Mucosa of stomach (tissue), 1 donor: Measurements from ENCODE around the gene IGF2BP1.

Source experiments
- H3K27me3 ChIP-seq: one replicate; pipeline ENCODE4 v1.7.0; 2013; ENCODE audit warnings: mild to moderate bottlenecking, low read length; ENCODE audit not compliant: control insufficient read depth, insufficient read depth
- H3K36me3 ChIP-seq: one replicate; pipeline ENCODE4 v1.7.0; 2013; ENCODE audit warnings: low read length; ENCODE audit not compliant: control insufficient read depth, insufficient read depth
- H3K4me1 ChIP-seq: one replicate; pipeline ENCODE4 v1.7.0; 2013; ENCODE audit warnings: mild to moderate bottlenecking, low read length; ENCODE audit not compliant: control insufficient read depth, insufficient read depth
- H3K4me3 ChIP-seq: one replicate; pipeline ENCODE4 v1.7.0; 2013; ENCODE audit warnings: low read length
- H3K9ac ChIP-seq: one replicate; pipeline ENCODE4 v1.7.0; 2013; ENCODE audit warnings: mild to moderate bottlenecking, low read length, moderate library complexity
- H3K9me3 ChIP-seq: one replicate; pipeline ENCODE4 v1.7.0; 2013; ENCODE audit warnings: mild to moderate bottlenecking, low read length, moderate library complexity; ENCODE audit not compliant: control insufficient read depth
- donor health status: Pancreatic carcinoma.

IGF2BP1 gene

GRCh38 chr17:49053171-49053829, 56.1 kb downstream of the IGF2BP1 start:
- H3K27me3 ChIP-seq = peaks cover 11% of the 10 kb centered on the region
- H3K4me3 ChIP-seq = no peak overlapping the region
- no peak overlapping the region for H3K9ac ChIP-seq
- H3K36me3 ChIP-seq = no peaks in the 10 kb centered on the region
- H3K9me3 ChIP-seq = no peaks in the 10 kb centered on the region
- H3K4me1 ChIP-seq = no peaks in the 10 kb centered on the region

- H3K4me1 ChIP-seq = no peaks in the 10 kb centered on the region
- H3K9ac ChIP-seq = no peak overlapping the region
- H3K36me3 ChIP-seq = no peaks in the 10 kb centered on the region
- H3K9me3 ChIP-seq = no peaks in the 10 kb centered on the region
- H3K27me3 ChIP-seq = peaks cover 4% of the 10 kb centered on the region
- H3K4me3 ChIP-seq = no peak overlapping the region
Measured at GRCh38 chr17:49054342-49055092, 57.3 kb downstream of the IGF2BP1 start.

GRCh38 chr17:49055181-49055927, 58.2 kb downstream of the IGF2BP1 start:
- H3K4me1 ChIP-seq = no peaks in the 10 kb centered on the region
- no peaks in the 10 kb centered on the region for H3K36me3 ChIP-seq
- H3K9ac ChIP-seq = no peak overlapping the region
- H3K9me3 ChIP-seq = no peaks in the 10 kb centered on the region
- no peak overlapping the region for H3K4me3 ChIP-seq
- H3K27me3 ChIP-seq = peaks cover 4% of the 10 kb centered on the region

- Histone ChIP-seq H3K4me3 (no peak overlapping the region), H3K36me3 (no peaks in the 10 kb centered on the region)
Measured at GRCh38 chr17:49061524-49061943, 64.3 kb downstream of the IGF2BP1 start.

GRCh38 chr17:49063652-49064051, 66.5 kb downstream of the IGF2BP1 start:
- Histone ChIP-seq H3K27me3 (no peaks in the 10 kb centered on the region), H3K4me1 (no peaks in the 10 kb centered on the region), H3K36me3 (no peaks in the 10 kb centered on the region), H3K9me3 (no peaks in the 10 kb centered on the region), H3K4me3 (no peak overlapping the region), H3K9ac (no peak overlapping the region)

More at GRCh38 chr17:49061524-49061943, 64.3 kb downstream of the IGF2BP1 start:
- Histone ChIP-seq H3K9ac (no peak overlapping the region), H3K9me3 (no peaks in the 10 kb centered on the region), H3K4me1 (no peaks in the 10 kb centered on the region), H3K27me3 (no peaks in the 10 kb centered on the region)

- Histone ChIP-seq H3K4me1 (no peaks in the 10 kb centered on the region), H3K4me3 (no peak overlapping the region), H3K9ac (no peak overlapping the region), H3K9me3 (no peaks in the 10 kb centered on the region), H3K27me3 (no peaks in the 10 kb centered on the region), H3K36me3 (no peaks in the 10 kb centered on the region)
Measured at GRCh38 chr17:49067163-49067562, 70.0 kb downstream of the IGF2BP1 start.

- no peak overlapping the region for H3K4me3 ChIP-seq
- H3K9me3 ChIP-seq = no peaks in the 10 kb centered on the region
- no peaks in the 10 kb centered on the region for H3K4me1 ChIP-seq
- no peaks in the 10 kb centered on the region for H3K36me3 ChIP-seq
- H3K27me3 ChIP-seq = no peaks in the 10 kb centered on the region
- no peak overlapping the region for H3K9ac ChIP-seq
Measured at GRCh38 chr17:49069585-49070273, 72.5 kb downstream of the IGF2BP1 start.

- H3K36me3 ChIP-seq = no peaks in the 10 kb centered on the region
- H3K4me3 ChIP-seq = no peak overlapping the region
- H3K9me3 ChIP-seq = no peaks in the 10 kb centered on the region
- H3K9ac ChIP-seq = no peak overlapping the region
- H3K27me3 ChIP-seq = no peaks in the 10 kb centered on the region
- H3K4me1 ChIP-seq = no peaks in the 10 kb centered on the region
Measured at GRCh38 chr17:49071106-49071505, 73.9 kb downstream of the IGF2BP1 start.

GRCh38 chr17:49074851-49075540, 77.8 kb downstream of the IGF2BP1 start:
- Histone ChIP-seq H3K27me3 (peaks cover 2% of the 10 kb centered on the region), H3K4me3 (no peak overlapping the region), H3K9me3 (no peaks in the 10 kb centered on the region), H3K9ac (no peak overlapping the region), H3K36me3 (no peaks in the 10 kb centered on the region), H3K4me1 (no peaks in the 10 kb centered on the region)

GRCh38 chr17:49076573-49077384, 79.6 kb downstream of the IGF2BP1 start:
- Histone ChIP-seq H3K9ac (no peak overlapping the region), H3K4me3 (no peak overlapping the region), H3K4me1 (no peaks in the 10 kb centered on the region), H3K36me3 (no peaks in the 10 kb centered on the region), H3K27me3 (peaks cover 2% of the 10 kb centered on the region), H3K9me3 (no peaks in the 10 kb centered on the region)

GRCh38 chr17:49078248-49078647, 81.1 kb downstream of the IGF2BP1 start:
- H3K27me3 ChIP-seq = peaks cover 9% of the 10 kb centered on the region
- H3K9me3 ChIP-seq = no peaks in the 10 kb centered on the region
- H3K36me3 ChIP-seq = no peaks in the 10 kb centered on the region
- no peaks in the 10 kb centered on the region for H3K4me1 ChIP-seq
- H3K9ac ChIP-seq = no peak overlapping the region
- no peak overlapping the region for H3K4me3 ChIP-seq
